K562 (cell line): Measurements from ENCODE around the gene MAST4. TPM values are rescaled to one million over a fixed set of nuclear protein-coding genes. Genes with fewer than 3 reads are reported as not detected.

Experiments
- ATAC-seq: fragments of 200-7000 bp; cut with Tn5 transposase; 3 replicates; pipeline ENCODE4 v1.9.1; 2020; ENCODE audit warnings: moderate library complexity
- BruUV-seq: library from RNA; stranded (reverse); fragments of 400-500 nt; replicated peaks from 2 replicates; lab custom pipeline; 2021; lab: Mats Ljungman, UMichigan
- CTCF ChIA-PET: fragments of 300-600 bp; formaldehyde crosslinking; extraction: SDS; loops from one replicate; lab custom pipeline; 2021; ENCODE audit warnings: low intra/inter-chr PET ratio; lab: Yijun Ruan, JAX
- POLR2A ChIA-PET: fragments of 300-600, 350-650 bp; sonication (Branson Sonifier 250); formaldehyde crosslinking; extraction: SDS; loops from one replicate; lab custom pipeline; 2021; ENCODE audit warnings: antibody characterized with exemption, inconsistent platforms; lab: Yijun Ruan, JAX
- DNase-seq, 4 experiments: peaks; one replicate each; pipeline versions ENCODE4 v3.0.0 to v3.0.0-alpha.2; 2011 to 2018; ENCODE audit warnings: low spot score in 3 of 4, mixed read lengths in 3 of 4; ENCODE audit errors: extremely low read depth in 1 of 4
- FAIRE-seq: peaks from 2 replicates; lab custom pipeline; 2011; peaks lifted over from hg19 to GRCh38; lab: Jason Lieb, UNC
- H2AFZ ChIP-seq: 2 replicates; pipeline ENCODE4 v1.6.0; 2011; ENCODE audit warnings: low read depth, low read length, control low read depth, inconsistent platforms
- H3K27ac ChIP-seq: fragments of 200-600 bp; 3 replicates; pipeline ENCODE4 v1.8.0; 2011; ENCODE audit warnings: low read depth, mild to moderate bottlenecking, control low read depth, inconsistent platforms, low read length, moderate library complexity, mixed read lengths; ENCODE audit errors: extremely low read depth
- H3K27me3 ChIP-seq, 2 experiments: fragments of 300-600 bp in 1 of 2; 2 replicates in 1 of 2; 3 replicates in 1 of 2; pipeline versions ENCODE4 v1.6.0 to v1.8.0; 2011; ENCODE audit warnings: inconsistent platforms in 2 of 2, low read length in 2 of 2, mild to moderate bottlenecking in 1 of 2, mixed read lengths in 1 of 2, moderate library complexity in 1 of 2; ENCODE audit not compliant: control insufficient read depth in 2 of 2, insufficient read depth in 2 of 2
- H3K36me3 ChIP-seq: fragments of 300-600 bp; 3 replicates; pipeline ENCODE4 v1.8.0; 2011; ENCODE audit warnings: mild to moderate bottlenecking, low read length, inconsistent platforms; ENCODE audit not compliant: control insufficient read depth, insufficient read depth
- H3K4me1 ChIP-seq, 2 experiments: fragments of 200-600 bp in 1 of 2; replicated peaks in 1 of 2; 2 replicates in 1 of 2; 3 replicates in 1 of 2; pipeline versions ENCODE4 v1.5.1 to v1.8.0; 2011; ENCODE audit warnings: inconsistent platforms in 2 of 2, low read length in 2 of 2, mild to moderate bottlenecking in 1 of 2, mixed read lengths in 1 of 2, moderate library complexity in 1 of 2; ENCODE audit not compliant: control insufficient read depth in 2 of 2, insufficient read depth in 2 of 2
- H3K4me2 ChIP-seq: 2 replicates; pipeline ENCODE4 v1.6.1; 2011; ENCODE audit warnings: low read length, control low read depth, inconsistent platforms, mixed read lengths; ENCODE audit not compliant: insufficient read depth
- H3K4me3 ChIP-seq: fragments of 200-600 bp; sonication (generic), shearing (Covaris generic); 2 replicates; pipeline ENCODE4 v1.5.1; 2016; ENCODE audit warnings: control low read depth, inconsistent platforms
- H3K79me2 ChIP-seq: fragments of 200-600 bp; 3 replicates; pipeline ENCODE4 v1.8.0; 2011; ENCODE audit warnings: low read length, inconsistent platforms; ENCODE audit not compliant: control insufficient read depth, insufficient read depth
- H3K9ac ChIP-seq, 2 experiments: 2 replicates each; pipeline versions ENCODE4 v1.6.0 to v1.6.1; 2011; ENCODE audit warnings: low read depth in 2 of 2, low read length in 2 of 2, control low read depth in 1 of 2, inconsistent platforms in 1 of 2, mild to moderate bottlenecking in 1 of 2, mixed read lengths in 1 of 2; ENCODE audit not compliant: insufficient read depth in 1 of 2
- H3K9me1 ChIP-seq: one replicate; pipeline ENCODE4 v1.6.0; 2011; ENCODE audit warnings: inconsistent platforms, mild to moderate bottlenecking, low read length, moderate library complexity; ENCODE audit not compliant: control insufficient read depth, insufficient read depth
- H3K9me3 ChIP-seq: replicated peaks from 2 replicates; pipeline ENCODE4 v1.5.1; 2011; ENCODE audit warnings: low read depth, low read length, inconsistent platforms; ENCODE audit not compliant: control insufficient read depth, insufficient read depth
- H4K20me1 ChIP-seq: replicated peaks from 2 replicates; pipeline ENCODE4 v1.6.1; 2011; ENCODE audit warnings: low read length, inconsistent platforms, mixed read lengths; ENCODE audit not compliant: control insufficient read depth, insufficient read depth
- USF1 ChIP-seq: sonication (generic); formaldehyde crosslinking; IDR thresholded peaks from 2 replicates; pipeline ENCODE4 v1.9.0; 2022; ENCODE audit warnings: mild to moderate bottlenecking, missing genetic modification reagents
- ZNF165 ChIP-seq: fragments of 250-450 bp; sonication (Bioruptor Pico); IDR thresholded peaks from 2 replicates; pipeline ENCODE4 v1.4.0; 2020; ENCODE audit warnings: borderline replicate concordance
- WGBS: fragments of 100-300 bp; shearing (Covaris generic); methylation state at CpG from one replicate; pipeline ENCODE4 v1.1.6; 2016; ENCODE audit warnings: low coverage, mixed read lengths; ENCODE audit not compliant: insufficient coverage; ENCODE audit errors: missing lambda C conversion rate; 5-methylcytosine and 5-hydroxymethylcytosine counted together
- in situ Hi-C: fragments of 300-500 bp; cut with MboI; formaldehyde crosslinking; loops from 4 replicates; pipeline ENCODE4 v1.15.0; 2018; ENCODE audit warnings: inconsistent platforms, mixed read lengths
- intact Hi-C: fragments of 100-400 bp; cut with micrococcal nuclease; formaldehyde crosslinking; loops from 2 replicates; pipeline ENCODE4 v1.14.2; 2022
- polyA plus RNA-seq, 8 experiments: library from polyadenylated mRNA; depleted of rRNA in 4 of 8; stranded (reverse) in 5 of 8; unstranded in 3 of 8; fragments of >200 nt; fragmentation: Nextera tagmentation in 2 of 8; fragmentation: Illumina TruSeq in 1 of 8; extraction: Ambion mirVana in 2 of 8; extraction: Trizol in 1 of 8; gene quantifications; 2 replicates each; pipeline versions ENCODE4 v1.2.1 to v1.2.3, GENCODE V29; 2011 to 2014; ENCODE audit warnings: inconsistent platforms in 1 of 8, missing spikeins in 1 of 8
- total RNA-seq, 7 experiments: library from RNA; depleted of rRNA in 6 of 7; stranded (reverse); fragments of >200 nt in 6 of 7; fragmentation: Illumina TruSeq in 2 of 7; extraction: Trizol in 2 of 7; gene quantifications; 2 replicates each; pipeline versions ENCODE4 v1.2.1 to v1.2.3, GENCODE V29; 2011 to 2021; ENCODE audit warnings: low replicate concordance in 1 of 7
- TF ChIP-seq, protein P1 (sequence below): fragments of 250-450 bp; sonication (Bioruptor Pico); IDR thresholded peaks from 2 replicates; pipeline ENCODE4 v1.9.0; 2021; ENCODE audit warnings: mild to moderate bottlenecking
- TF ChIP-seq, protein P2 (sequence below): fragments of 450-650 bp; IDR thresholded peaks from 2 replicates; pipeline ENCODE4 v1.6.1; 2016; ENCODE audit warnings: low read depth

Gene MAST4
- total and polyA plus RNA-seq, 9 of the 15 experiments (the other 6 are each of a cell fraction or from before 2014, with no cell fraction given), result 0.88 to 10.1 (median 5.2) TPM

DNA sequence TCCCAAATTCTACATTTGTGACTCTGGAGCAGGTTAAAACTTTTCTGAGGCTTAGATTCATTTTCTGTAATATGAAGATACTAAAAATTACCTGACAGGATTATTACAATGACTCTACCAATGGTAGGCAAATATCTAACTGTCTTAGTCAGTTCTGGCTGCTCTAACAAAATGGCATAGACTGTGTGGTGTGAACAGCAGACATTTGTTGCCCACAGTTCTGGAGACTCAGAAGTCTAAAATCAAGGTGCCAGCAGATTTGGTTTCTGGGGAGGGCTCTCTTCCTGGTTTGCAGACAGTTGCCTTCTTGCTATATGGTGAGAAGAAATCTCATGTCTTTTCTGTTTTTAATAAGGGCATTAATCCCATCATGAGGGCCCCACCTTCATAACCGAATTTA, 245.1 kb downstream of the MAST4 start:
- no peaks in the 10 kb centered on the region for H4K20me1 ChIP-seq
- no peak overlapping the region for H3K9ac ChIP-seq
- no peak overlapping the region for H3K4me3 ChIP-seq
- H3K4me2 ChIP-seq, result no peak overlapping the region
- H3K36me3 ChIP-seq, result no peaks in the 10 kb centered on the region
- ChIA-PET POLR2A (no interaction called here), CTCF (no interaction called here)
- H2AFZ ChIP-seq, result no peak overlapping the region
- intact Hi-C loops, result no loop called here
- peaks cover 0 to 3% of the 10 kb centered on the region in 2 experiments; a peak in 2 of 5 replicates for H3K27me3 ChIP-seq
- no peaks in the 10 kb centered on the region for H3K4me1 ChIP-seq
- TF ChIP-seq, protein P1, sequence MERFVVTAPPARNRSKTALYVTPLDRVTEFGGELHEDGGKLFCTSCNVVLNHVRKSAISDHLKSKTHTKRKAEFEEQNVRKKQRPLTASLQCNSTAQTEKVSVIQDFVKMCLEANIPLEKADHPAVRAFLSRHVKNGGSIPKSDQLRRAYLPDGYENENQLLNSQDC (CRISPR knock-in tag), result no peak
- TF ChIP-seq, protein P2, sequence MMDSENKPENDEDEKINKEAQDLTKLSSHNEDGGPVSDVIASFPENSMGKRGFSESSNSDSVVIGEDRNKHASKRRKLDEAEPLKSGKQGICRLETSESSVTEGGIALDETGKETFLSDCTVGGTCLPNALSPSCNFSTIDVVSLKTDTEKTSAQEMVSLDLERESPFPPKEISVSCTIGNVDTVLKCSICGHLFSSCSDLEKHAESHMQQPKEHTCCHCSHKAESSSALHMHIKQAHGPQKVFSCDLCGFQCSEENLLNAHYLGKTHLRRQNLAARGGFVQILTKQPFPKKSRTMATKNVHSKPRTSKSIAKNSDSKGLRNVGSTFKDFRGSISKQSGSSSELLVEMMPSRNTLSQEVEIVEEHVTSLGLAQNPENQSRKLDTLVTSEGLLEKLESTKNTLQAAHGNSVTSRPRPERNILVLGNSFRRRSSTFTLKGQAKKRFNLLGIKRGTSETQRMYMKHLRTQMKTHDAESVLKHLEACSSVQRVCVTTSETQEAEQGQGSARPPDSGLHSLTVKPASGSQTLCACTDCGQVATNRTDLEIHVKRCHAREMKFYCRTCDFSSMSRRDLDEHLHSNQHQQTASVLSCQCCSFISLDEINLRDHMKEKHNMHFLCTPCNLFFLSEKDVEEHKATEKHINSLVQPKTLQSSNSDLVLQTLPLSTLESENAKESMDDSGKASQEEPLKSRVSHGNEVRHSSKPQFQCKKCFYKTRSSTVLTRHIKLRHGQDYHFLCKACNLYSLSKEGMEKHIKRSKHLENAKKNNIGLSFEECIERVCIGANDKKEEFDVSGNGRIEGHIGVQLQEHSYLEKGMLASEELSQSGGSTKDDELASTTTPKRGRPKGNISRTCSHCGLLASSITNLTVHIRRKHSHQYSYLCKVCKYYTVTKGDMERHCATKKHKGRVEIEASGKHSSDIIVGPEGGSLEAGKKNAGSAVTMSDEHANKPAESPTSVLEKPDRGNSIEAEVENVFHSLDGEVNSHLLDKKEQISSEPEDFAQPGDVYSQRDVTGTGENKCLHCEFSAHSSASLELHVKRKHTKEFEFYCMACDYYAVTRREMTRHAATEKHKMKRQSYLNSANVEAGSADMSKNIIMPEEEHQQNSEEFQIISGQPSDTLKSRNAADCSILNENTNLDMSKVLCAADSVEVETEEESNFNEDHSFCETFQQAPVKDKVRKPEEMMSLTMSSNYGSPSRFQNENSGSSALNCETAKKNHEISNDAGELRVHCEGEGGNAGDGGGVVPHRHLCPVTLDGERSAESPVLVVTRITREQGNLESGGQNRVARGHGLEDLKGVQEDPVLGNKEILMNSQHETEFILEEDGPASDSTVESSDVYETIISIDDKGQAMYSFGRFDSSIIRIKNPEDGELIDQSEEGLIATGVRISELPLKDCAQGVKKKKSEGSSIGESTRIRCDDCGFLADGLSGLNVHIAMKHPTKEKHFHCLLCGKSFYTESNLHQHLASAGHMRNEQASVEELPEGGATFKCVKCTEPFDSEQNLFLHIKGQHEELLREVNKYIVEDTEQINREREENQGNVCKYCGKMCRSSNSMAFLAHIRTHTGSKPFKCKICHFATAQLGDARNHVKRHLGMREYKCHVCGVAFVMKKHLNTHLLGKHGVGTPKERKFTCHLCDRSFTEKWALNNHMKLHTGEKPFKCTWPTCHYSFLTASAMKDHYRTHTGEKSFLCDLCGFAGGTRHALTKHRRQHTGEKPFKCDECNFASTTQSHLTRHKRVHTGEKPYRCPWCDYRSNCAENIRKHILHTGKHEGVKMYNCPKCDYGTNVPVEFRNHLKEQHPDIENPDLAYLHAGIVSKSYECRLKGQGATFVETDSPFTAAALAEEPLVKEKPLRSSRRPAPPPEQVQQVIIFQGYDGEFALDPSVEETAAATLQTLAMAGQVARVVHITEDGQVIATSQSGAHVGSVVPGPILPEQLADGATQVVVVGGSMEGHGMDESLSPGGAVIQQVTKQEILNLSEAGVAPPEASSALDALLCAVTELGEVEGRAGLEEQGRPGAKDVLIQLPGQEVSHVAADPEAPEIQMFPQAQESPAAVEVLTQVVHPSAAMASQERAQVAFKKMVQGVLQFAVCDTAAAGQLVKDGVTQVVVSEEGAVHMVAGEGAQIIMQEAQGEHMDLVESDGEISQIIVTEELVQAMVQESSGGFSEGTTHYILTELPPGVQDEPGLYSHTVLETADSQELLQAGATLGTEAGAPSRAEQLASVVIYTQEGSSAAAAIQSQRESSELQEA, result no peak
- TF ChIP-seq USF1 (CRISPR knock-in tag) (no peak), ZNF165 (no peak)
- in situ Hi-C loops, result no loop called here
- no peaks in the 10 kb centered on the region for H3K9me1 ChIP-seq
- H3K9me3 ChIP-seq, result no peaks in the 10 kb centered on the region
- H3K79me2 ChIP-seq, result no peaks in the 10 kb centered on the region
- FAIRE-seq (no peak), DNase-seq (no peak), ATAC-seq (no peak)
- WGBS, result 0% methylated on average over 1 of the region's 1 CpG
- H3K27ac ChIP-seq, result no peak overlapping the region
- BruUV-seq, result no TSS peak
